GM19452 (cell line): ENCODE data around the gene DIAPH1.

ENCODE experiments used
- ATAC-seq: cut with Tn5 transposase; IDR thresholded peaks from one replicate; pipeline ENCODE4 v1.9.1; 2021; ENCODE audit not compliant: unreplicated experiment

Gene DIAPH1

GRCh38 chr5:141485321-141486055 lies 133.3 kb downstream of the DIAPH1 start:
- no peak for ATAC-seq

DNA sequence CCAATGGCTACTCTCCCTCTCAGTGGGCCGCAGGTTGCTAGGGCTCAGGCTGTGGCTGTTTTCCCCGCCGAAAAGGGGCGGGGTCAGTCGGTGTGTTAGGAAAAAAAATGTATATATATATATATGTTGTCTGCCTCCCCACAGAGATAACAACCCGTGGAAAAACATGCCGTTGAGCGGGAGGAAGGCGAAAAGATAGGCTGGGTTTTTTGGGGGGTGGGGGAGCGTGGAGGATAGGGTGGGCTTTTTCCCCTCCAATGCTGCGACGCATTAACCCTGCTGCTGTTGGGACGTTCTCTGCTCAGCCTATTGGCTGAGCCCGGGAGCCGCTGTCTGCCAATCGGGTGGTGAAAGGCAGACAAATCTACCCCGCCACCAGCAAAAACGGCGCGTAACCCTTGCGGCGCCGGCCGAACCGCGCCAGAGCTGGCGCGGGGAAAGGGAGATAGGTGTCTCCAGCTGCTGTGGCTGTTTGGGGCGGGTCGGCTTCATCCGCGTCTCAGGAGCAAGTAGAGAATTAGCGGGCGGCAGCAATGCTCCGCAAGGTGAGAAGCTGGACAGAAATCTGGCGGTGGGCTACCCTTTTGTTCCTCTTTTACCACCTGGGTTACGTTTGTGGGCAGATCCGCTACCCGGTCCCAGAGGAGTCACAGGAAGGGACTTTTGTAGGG lies 134.0 kb downstream of the DIAPH1 start, which contains the start of gene PCDHGC4:
PCDHGC4 (plus strand) TSS at position 390 of the 671 bp plus-strand sequence; CDS start at position 534, 144 bp downstream.
- ATAC-seq = no peak

DNA sequence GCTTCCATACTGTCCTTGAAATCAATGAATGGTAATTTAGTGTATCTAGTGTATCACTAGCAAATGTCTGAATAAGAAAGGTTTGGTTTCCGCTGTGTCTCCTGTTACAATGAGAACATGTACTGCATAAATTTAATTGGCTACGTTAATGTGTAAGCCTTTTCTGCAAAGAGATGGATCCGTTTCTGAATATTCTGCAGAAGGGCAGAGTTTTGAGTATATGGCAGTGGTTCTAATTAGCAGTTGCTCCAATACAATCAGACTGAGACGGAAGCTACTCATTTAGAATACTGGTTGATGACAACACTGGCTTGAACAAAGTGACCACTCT lies 134.5 kb downstream of the DIAPH1 start:
- no peak for ATAC-seq

DNA sequence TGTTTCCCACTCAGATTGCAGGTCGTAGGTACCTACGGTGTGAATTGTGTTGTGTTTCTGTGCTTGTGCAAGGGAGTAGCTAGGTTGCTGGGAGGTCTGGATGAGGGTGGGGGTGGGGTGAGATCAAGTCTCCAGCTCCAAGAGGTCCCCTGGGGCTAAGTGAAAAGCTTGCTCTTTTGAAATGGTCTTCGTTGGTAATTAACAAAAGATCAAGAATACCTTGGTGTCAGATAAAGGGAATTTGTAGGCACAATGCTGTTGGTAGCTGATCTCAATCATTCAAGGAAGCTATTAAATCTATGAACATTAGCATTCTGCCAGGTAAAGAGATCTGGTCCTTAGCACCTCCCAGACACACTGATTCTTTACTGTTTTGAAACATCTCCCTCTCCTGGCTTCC lies 134.9 kb downstream of the DIAPH1 start:
- no peak for ATAC-seq

DNA sequence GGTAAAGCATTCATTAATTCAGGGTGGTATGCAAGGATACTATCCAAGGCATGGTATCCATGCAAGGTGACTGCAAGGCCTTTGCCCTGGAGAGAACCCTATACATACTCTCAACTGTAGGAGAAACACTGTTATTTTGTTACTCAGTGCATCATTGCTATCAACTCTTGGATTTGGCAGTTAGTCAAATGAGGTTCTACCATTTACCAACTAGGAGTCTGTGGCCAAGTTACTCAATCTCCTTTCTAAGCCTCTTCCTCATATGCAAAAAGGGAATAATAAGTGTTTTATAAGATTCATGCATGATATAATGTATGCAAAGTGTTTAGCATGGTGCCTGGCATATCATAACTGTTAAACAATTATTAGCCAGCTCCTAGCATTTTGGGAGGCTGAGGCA lies 139.0 kb downstream of the DIAPH1 start:
- ATAC-seq = no peak

- ATAC-seq = no peak
Observed at GRCh38 chr5:141478321-141478945, 140.4 kb downstream of the DIAPH1 start.

- ATAC-seq = no peak
Observed at GRCh38 chr5:141477815-141478214, 141.0 kb downstream of the DIAPH1 start.

GRCh38 chr5:141477044-141477575 lies 141.7 kb downstream of the DIAPH1 start:
- ATAC-seq = no peak

GRCh38 chr5:141476132-141476911 lies 142.5 kb downstream of the DIAPH1 start:
- ATAC-seq = peak; percentile 24

DNA sequence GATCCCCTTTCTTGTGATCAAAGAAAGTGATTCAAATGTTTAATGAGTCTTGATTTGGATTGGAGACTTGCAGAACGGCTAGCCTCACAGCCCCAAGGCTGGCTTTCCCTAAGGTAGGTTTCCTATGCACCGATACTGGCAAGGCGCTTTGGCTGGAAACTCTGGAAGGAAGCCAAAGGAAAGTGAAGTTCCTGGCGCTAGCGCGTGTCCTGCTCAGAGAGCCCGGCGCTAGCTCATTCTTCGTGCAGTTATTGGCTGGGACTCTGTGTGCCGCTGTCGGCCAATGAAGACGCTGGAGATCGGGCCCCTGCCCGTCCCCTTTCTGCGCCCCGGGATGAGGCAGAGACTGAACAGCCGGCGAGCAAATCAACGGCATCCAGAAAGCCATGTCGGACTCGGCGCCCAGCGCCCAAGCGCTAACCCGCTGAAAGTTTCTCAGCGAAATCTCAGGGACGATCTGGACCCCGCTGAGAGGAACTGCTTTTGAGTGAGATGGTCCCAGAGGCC lies 143.1 kb downstream of the DIAPH1 start, which contains the start of gene PCDHGC3:
PCDHGC3 (plus strand) TSS at position 342 of the 507 bp plus-strand sequence; CDS start at position 493, 151 bp downstream.
- ATAC-seq = peak; percentile 97

DNA sequence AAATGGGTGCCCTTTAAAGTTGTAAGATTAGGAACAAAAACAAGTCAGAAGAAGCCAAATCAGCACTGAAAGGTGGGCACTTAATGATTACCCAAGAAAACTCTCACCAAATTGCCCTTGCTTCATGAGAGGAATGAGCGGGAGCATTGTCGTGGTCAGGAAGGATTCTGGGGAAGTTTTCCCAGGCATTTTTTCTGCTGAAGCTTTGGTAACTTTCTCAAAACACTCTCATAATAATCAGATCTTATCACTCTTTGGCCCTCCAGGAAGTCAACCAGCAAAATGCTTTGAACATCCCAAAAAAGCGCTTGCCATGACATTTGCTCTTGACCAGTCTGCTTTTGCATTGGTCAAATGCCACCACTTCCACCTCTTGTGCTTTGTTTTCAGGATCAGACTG lies 153.4 kb downstream of the DIAPH1 start:
- no peak for ATAC-seq
